NCI-H82 (cell line): ENCODE results near the gene KAT5.
A peak's percentile ranks its signal among the peaks of the same experiment; 100 is the strongest.
"Not testable (repeated sequence)": the region's sequence is repeated elsewhere in the genome, so short reads cannot be mapped to it uniquely, and the experiment has no call there.

Experiments used
- DNase-seq: peaks from one replicate; lab custom pipeline; 2025; lab: John Stamatoyannopoulos, UW

The KAT5 gene

DNA sequence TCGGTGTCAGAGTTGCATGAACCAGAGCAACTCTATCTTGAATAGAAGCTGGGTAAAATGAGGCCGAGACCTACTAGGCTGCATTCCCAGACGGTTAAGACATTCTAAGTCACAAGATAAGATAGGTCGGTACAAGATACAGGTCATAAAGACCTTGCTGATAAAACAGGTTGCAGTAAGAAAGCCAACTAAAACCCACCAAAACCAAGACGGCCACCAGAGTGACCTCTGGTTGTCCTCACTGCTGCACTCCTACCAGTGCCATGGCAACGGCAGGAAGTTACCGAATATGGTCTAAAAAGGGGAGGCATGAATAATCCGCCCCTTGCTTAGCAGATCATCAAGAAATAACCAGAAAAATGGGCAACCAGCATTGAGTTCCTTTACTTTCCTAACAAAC, 2.4 kb upstream of the KAT5 start:
- no peak for DNase-seq

DNA sequence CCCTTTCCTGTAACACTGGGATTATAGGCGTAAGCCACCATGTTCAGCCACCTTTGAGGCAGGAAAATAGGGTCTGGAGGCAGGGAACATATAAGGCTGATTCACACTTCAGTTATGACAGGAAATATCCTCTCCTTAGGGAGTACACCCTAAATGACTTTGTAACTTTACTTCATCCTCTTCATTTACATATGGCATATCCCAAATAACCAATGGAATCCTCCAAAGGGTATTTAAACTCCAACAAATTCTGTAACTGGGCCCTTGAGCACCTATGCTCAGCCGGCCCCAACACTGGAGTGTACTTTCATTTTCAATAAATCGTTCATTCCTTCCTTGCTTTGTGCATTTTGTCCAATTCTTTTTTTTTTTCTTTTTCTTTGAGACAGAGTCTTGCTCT, 1.6 kb upstream of the KAT5 start:
- no peak for DNase-seq

DNA sequence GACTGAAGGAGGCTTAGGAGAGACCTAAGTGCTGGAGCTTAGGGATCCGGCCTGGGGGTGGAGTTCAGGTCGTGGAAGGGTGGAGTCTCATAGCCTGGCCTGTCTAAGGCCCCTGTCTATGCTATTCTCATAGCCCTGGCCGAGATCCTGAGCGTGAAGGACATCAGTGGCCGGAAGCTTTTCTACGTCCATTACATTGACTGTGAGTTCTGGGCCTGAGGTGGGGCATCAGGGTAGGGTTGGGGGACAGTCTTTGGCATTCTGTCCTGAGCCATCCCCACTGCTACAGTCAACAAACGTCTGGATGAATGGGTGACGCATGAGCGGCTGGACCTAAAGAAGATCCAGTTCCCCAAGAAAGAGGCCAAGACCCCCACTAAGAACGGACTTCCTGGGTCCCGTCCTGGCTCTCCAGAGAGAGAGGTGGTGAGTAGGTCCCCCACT, 603 bp downstream of the KAT5 start:
- no peak for DNase-seq

DNA sequence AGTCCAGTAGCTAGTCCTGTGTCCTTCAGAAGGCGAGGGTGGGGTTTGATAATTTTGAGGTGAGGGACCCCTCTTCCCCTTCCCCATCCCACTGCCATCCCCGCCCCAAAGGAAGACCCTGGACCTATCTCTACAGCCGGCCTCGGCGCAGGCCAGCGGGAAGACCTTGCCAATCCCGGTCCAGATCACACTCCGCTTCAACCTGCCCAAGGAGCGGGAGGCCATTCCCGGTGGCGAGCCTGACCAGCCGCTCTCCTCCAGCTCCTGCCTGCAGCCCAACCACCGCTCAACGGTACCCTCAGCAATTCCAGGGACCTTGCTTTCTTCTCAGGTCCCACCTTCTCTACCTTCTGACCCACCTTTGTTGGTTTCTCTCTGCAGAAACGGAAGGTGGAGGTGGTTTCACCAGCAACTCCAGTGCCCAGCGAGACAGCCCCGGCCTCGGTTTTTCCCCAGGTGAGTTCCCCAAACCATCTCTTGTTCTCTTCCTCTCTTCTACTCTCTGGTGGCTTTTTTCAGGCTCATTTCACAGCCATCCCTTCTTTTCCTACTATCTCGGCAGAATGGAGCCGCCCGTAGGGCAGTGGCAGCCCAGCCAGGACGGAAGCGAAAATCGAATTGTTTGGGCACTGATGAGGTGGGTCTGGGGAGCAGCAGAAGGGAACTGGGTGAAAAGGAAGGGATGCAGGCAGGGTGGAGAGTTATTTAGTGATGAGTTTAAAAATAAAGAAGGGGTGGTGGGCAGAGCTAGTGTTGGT, 1.3 kb downstream of the KAT5 start:
- DNase-seq: no peak

DNA sequence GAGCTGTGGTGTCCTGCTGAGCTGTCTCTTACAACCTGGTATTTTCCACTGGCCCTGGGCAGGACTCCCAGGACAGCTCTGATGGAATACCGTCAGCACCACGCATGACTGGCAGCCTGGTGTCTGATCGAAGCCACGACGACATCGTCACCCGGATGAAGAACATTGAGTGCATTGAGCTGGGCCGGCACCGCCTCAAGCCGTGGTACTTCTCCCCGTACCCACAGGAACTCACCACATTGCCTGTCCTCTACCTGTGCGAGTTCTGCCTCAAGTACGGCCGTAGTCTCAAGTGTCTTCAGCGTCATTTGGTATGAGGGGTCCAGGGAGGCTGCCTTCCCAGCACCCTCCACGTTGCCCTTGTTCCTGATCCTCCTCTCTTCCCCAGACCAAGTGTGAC, 2.4 kb downstream of the KAT5 start:
- DNase-seq: no peak

DNA sequence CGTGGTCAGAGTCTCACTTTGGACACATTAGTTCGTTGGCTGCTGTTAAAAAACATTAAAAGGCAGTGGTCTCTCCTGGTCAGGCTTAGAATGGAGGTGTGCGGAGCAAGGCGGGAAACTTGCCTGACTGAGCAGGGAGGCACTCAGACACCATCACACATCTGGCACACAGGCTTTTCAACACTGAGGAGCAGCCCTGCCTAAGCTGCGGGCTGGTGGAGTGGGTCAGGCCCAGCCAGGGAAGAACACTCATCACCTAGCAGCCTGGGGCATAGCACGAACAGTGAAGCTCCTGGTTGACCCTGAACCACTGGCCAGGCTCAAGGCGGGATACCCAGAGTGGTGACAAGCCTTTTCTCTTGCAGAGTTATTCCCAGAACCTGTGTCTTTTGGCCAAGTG, 4.2 kb downstream of the KAT5 start:
- no peak for DNase-seq

DNA sequence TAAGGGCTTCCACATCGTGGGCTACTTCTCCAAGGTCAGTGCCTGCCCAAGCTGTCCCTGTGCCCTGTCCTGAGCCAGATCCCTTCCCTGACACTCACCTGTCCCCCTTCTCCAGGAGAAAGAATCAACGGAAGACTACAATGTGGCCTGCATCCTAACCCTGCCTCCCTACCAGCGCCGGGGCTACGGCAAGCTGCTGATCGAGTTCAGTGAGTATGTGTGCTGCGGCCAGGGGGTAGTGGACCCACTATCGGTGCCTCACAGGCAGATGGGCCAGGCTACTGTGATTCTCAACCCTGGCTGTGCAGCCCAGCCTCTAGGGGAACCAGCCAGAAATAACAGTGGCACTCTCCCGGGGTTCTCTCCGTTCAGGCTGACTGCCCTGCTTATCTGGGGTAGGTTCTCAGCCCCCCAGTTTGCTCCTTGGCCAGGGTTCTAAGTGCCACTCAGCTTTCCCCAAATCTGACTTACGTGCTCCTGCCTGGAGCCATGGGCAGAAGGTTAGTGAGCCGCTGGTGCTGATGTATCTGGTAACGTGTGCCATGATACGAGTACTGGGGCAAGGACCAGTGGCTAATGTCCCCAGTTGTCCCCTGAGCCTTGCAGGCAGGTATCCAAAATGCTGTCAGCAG, 4.8 kb downstream of the KAT5 start:
- no peak for DNase-seq

DNA sequence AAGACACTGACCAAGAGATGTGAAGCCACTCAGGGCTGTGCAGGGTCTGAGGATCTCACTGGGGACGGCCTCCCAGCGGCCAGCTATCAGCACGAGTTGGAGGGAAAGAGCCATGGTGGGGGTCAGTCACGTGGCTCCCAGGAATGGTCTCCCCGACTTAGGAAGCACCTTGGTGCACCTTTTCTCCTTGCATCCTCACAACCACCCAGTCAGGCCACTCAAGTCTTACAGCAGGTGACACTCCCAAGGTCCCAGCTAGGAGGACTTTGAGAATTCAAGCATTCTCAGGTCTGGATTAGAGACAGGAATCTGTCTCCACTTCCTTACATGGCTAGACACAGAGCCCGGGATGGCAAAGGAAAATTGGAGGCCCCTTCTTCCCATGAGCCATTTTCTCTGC, 5.9 kb downstream of the KAT5 start:
- DNase-seq: no peak

DNA sequence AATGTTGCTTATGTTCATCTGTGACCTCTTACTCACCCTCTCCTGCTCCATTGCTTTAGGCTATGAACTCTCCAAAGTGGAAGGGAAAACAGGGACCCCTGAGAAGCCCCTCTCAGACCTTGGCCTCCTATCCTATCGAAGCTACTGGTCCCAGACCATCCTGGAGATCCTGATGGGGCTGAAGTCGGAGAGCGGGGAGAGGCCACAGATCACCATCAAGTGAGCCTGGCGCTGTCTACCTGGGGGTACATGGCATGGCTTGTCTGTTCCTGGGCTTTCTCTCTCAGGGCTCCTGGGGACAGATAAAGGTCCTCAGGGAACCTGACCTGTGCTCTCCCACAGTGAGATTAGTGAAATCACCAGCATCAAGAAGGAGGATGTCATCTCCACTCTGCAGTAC, 6.5 kb downstream of the KAT5 start:
- no peak for DNase-seq

DNA sequence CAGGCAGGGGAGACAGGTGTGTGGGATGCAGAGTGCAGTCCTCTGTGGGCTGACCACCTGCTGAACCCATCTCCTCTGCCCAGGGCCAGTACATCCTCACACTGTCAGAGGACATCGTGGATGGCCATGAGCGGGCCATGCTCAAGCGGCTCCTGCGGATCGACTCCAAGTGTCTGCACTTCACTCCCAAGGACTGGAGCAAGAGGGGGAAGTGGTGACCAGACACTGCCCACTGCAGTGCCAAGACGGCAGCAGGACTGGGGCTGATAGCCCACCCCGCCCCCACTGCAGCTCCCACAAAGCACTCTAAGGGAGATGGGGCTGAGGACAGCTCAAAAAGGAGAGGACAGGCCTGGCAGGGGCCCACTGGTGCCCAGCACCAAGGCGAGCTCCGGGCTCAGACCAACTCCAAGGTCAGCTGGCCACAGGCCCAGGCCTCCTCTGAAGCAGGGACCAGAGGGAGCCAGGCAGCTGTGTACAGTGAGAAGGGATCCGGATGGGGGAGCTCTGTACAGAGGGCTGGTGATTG, 7.0 kb downstream of the KAT5 start:
- no peak for DNase-seq

DNA sequence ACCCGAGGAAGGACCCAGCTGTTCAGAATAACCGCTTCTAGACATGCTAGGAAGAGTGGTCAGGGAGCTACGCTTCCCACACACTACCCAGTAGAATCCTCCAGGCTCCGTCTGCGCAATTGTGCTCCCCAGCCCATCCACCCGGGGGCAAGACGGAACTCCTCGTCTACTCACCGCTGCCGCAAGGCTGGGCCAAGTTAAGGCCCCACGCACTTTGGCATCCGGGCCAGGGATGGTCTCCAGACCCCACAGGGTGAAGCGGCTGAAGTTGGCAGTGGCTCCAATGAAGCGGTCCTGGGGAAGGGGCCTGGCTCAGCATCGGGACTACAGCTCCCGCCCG, 7.8 kb downstream of the KAT5 start:
- peak; percentile 57 for DNase-seq

DNA sequence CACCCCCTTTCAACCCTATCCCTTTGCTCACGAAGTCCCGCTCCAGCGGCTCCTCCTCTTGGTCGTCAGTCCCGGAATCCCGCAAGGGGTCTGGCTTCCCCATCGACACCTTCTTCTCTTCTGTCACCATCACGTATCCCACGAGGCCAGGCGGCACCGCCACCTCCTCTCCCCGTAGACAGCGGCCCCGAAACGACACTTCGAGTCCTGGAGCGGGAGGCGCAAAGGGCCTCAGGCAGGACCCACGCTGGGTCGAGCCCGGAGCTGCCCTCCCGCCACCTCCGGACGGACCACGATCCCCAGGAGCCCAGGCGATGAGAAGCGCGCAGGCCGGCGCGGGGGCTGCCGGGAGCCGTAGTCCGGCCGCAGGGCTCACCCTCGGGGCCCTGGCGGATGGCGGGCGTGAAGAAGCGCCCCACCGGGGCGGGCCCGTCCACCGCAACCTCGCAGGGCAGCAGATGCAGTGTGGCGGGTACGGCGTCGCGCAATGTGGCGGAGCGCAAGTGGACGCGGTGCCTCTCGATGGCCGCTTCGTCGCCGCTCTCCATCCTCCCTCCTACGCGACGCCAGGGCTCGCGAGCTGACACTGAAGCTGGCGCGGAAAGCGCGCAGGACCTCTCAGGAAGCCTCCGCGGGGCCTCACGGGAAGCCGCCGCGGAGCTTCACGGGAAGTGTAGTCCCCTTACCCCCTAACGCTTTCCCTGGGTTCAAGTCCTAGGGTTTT, 8.3 kb downstream of the KAT5 start, which contains the start of gene RNASEH2C:
Gene RNASEH2C (minus strand): TSS at position 588 of the 724 bp plus-strand sequence. CDS start 40 bp downstream, at position 548.
- peak; percentile 91 for DNase-seq

DNA sequence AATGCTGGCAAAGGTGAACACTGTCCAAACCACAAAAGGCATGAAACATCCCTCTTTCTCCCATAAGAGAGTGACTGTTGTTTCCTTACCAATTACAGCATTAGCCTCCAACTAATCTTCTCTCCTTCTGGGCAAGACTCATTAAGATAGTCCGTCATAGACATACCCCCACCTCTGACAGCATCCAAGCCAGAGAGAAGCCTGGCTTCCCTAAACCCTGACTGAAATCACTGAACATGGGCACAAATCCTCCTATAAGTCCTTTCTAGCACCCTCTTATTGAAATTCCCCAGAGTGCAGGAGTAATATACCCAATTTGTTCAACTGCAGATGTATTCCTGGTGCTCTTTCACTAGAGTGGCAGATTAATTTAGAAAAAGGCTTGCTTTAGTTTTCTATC, 10.2 kb downstream of the KAT5 start:
- DNase-seq: peak; percentile 70

DNA sequence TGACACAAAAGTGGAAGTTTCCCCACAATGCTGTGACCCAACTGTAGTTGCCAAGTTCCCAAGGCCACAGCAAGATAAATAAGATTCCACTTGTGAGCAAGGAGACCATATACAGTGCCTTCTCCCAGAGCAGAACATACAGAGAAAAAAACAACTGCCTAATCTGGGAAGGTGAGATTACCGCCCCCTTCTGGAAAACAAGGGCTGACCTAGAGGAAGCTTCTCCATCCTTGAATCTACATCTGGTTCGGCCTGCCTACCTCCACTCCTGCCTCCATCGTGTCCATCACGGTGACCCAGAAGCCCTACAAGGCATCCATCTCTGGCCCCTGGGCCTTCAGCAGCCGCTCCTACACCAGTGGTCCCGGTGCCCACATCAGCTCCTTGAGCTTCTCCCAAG, 14.6 kb downstream of the KAT5 start:
- DNase-seq: no peak

DNA sequence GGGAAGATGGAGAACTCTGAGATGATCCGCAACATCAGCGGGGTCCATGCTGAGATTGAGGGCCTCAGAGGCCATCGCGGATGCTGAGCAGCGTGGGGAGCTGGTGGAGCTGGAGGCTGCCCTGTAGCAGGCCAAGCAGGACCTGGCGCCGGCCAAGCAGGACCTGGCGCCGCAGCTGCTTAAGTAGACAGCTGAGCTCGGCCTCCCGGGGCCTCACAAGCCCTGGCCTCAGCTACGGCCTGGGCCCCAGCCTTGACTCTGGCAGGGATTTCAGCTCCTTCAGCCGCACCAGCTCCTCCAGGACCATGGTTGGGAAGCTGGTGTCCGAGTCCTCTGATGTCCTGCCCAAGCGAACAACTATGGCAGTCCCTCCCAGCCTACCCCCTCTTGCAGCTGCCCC, 15.8 kb downstream of the KAT5 start:
- no peak for DNase-seq

DNA sequence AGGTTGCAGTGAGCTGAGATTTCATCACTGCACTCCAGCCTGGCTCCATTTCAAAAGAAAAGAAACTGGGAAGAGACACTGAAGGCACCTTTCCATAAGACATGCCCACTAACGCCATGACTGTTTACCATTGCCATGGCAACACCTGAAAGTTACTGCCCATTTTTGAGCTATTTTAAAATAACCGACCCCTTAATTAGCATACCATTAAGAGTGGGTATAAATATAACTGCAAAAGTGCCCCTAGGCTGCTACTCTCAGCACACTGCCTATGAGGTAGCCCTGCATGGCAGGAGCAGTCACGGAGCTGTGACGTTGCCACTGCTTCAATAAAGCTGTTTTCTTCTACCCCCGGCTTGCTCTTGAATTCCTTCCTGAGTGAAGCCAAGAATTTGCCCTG, 18.4 kb downstream of the KAT5 start:
- no peak for DNase-seq

DNA sequence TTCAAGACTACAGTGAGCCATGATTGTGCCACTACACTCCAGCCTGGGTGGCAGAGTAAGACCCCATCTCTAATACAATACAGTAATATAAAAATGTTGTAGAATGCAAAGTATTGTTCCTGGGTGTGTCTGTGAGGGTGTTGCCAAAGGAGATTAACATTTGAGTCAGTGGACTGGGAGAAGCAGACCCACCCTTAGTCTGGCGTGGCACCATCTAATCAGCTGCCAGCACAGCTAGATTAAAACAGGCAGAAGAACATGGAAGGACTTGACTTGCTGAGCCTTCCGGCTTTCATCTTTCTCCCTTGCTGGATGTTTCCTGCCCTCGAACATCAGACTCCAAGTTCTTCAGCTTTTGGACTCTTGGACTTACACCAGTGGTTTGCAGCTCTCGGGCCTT, 23.1 kb downstream of the KAT5 start:
- DNase-seq: not testable (repeated sequence)

DNA sequence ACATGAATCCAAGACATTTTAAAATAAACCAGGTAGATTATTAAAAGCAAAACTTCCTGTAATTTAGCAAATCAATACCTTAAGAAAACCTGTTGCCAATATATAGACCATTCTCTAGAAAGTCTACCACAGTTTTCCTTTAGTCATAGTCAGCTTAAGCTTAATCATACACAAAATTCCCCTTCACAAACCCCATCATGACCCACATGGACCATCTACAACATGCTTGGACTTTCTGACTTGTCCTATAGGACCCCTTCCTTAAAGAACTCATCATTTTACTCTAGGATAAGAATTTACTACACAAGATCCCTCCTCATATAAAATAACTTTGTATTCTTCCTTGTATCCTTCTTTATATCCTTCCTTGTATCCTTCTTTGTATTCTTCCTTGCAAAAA, 24.8 kb downstream of the KAT5 start:
- no peak for DNase-seq

DNA sequence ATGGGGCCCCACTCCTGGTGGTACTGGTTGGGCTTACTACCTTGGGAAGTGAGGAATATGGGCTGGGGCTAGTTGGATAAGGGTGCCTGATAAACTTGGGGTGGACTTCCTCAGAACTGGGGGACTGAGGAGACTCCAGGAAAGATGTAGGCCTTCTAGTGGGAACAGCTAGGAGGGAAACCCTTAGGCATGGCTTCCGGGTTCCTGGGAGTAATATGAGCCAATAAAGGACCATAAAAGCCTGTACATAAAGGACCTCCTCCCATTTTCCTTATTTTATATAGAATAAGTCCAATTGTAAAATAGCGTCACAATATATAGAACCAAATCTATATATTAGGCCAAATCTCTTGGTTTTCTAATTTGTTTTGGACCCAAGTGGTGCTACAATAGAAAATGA, 27.0 kb downstream of the KAT5 start:
- DNase-seq: no peak

DNA sequence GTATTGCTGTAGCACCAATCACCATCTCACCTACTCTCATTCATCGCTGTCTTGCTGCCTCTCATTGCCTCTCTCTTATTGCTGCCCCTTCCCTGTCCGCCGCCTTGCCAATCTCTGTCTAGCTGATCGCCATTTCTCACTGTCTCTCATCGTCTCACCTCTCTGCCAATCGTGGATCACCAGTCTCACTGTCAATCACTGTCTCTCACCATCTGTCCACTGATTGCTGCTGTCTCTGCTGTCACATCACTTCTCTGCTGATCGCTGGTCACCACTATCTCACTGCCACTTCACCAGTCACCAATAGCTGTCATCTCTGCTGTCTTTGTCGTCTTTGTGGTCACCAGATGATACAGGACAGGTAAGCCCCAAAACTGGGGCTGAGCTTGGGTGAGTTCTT, 29.1 kb downstream of the KAT5 start:
- peak; percentile 36 for DNase-seq

DNA sequence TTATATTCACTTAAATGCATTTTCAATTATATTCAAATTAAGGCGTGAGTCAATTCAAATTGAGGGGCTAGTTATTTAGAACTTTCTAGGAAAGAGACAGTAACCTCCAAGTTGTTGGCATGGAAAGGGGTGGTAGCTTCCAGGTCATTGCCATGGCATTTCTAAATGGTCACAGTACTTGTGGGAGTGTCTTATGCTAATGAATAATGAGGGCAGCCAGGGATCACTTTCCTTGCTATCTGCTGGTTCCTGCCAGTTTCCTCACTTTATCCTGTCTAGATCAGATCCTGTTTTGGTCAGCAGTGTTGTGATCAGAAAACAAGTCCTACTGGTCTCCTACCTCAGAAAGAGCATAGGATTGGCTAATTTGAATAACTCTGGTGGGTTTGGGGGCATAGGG, 30.3 kb downstream of the KAT5 start:
- DNase-seq: no peak

DNA sequence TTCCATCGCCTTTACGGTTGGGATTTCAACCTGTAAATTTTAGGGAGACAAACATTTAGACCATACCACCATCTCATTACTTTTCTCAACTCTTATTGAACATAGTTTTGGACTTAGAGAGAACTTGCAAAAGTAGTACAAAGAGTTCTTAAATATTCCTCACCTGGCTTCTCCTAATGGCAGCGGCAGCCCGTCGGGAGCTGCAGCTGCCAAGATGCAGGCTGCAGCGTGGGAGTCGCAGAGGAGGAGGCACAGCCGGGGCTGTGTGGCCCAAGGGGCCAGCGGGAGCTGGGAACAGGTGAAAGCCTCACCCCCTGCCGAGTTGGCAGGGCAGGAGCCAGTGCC, 31.6 kb downstream of the KAT5 start:
- no peak for DNase-seq

DNA sequence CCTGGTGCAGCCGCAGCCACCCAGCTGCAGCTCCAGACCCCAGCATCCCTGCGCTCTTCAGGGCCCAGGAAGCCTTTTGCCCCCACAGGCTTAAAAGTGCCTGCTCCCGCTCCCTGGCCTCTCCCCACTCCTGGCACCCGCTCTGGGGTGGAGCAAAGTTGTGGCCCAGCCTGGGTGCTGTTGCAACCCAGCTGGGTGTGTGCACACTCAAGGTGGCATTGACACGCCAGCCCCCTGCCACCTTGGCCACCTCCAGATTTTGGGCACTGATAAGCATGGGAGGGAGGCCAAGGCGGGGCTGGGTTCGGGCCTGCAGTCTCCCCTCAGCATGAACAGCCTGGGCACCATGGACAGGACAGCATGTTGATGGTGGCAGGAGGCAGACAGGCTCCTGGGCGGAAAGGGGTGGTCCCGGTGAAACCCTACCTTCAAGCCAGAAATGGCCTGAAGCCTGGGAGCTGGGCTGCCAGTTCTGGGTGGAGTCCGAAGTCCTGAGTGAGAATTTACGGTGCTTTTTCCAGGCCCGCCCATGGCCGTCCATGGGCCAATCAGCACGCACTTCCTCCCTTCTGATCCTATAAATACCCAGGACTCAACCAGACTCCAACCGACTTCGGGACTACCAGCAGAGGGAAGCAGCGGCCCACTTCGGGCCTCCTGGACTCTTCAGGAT, 32.1 kb downstream of the KAT5 start:
- DNase-seq: peak; percentile 71
